OCI-LY3 (cell line): Measurements from ENCODE around the gene PAN2.

ENCODE experiments used
- EZH2phosphoT487 ChIP-seq: fragments of 200-600 bp; shearing (Covaris generic); IDR thresholded peaks from 2 replicates; pipeline ENCODE4 v1.6.1; 2018; ENCODE audit warnings: antibody characterized with exemption, mixed run types, low read depth
- TF ChIP-seq, protein P1 (sequence below): fragments of 200-600, 300-600 bp; sonication (generic); IDR thresholded peaks from 2 replicates; pipeline ENCODE4 v1.5.1; 2014; ENCODE audit warnings: antibody characterized with exemption, low read length, low read depth

DNA sequence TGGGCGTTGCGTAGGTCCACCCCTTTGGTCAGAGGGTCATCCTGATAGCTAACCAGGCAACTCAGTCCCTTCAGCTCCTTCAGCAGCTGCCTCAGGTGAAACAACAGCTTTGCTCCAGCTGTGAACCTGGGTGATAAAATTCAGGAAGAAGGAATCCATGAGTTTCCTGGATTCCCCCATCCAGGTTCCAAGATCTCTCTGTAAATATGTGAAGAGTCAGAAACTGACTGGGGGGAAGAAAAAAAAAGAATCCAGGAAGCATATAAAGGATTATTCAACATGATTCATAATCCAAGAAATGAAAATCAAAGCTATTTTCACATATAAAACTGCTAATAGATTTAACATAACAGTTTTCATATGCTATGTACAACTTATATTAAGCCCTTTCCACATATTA is 17.5 kb upstream of the PAN2 start:
- no peak for TF ChIP-seq EZH2phosphoT487
- TF ChIP-seq, protein P1, sequence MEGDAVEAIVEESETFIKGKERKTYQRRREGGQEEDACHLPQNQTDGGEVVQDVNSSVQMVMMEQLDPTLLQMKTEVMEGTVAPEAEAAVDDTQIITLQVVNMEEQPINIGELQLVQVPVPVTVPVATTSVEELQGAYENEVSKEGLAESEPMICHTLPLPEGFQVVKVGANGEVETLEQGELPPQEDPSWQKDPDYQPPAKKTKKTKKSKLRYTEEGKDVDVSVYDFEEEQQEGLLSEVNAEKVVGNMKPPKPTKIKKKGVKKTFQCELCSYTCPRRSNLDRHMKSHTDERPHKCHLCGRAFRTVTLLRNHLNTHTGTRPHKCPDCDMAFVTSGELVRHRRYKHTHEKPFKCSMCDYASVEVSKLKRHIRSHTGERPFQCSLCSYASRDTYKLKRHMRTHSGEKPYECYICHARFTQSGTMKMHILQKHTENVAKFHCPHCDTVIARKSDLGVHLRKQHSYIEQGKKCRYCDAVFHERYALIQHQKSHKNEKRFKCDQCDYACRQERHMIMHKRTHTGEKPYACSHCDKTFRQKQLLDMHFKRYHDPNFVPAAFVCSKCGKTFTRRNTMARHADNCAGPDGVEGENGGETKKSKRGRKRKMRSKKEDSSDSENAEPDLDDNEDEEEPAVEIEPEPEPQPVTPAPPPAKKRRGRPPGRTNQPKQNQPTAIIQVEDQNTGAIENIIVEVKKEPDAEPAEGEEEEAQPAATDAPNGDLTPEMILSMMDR: no peak
